Gastroesophageal sphincter (tissue), 3 donors: Measurements from ENCODE around the gene RIPK4.

ENCODE experiments used
- CTCF ChIP-seq, 4 experiments: fragments of 200-600 bp in 2 of 4; fragments of 450-650 bp in 2 of 4; sonication (generic) in 1 of 4; IDR thresholded peaks; one replicate each; pipeline ENCODE4 v1.5.1; 2017 to 2019; ENCODE audit warnings: antibody characterized with exemption in 4 of 4, mild to moderate bottlenecking in 2 of 4, moderate library complexity in 2 of 4
- POLR2AphosphoS5 ChIP-seq: sonication (generic); formaldehyde crosslinking; IDR thresholded peaks from one replicate; pipeline ENCODE4 v1.6.1; 2017; ENCODE audit warnings: antibody characterized with exemption

- TF ChIP-seq CTCF (IDR thresholded peaks at IDR 0.05): no peak
- no peak for TF ChIP-seq POLR2AphosphoS5
These were observed 59.5 kb downstream of the RIPK4 start for GRCh38 chr21:41707231-41707959.
